ENCODE results near the gene RAB18.
"Not testable (repeated sequence)": the region's sequence is repeated elsewhere in the genome, so short reads cannot be mapped to it uniquely, and the experiment has no call there.

RAB18 gene

DNA sequence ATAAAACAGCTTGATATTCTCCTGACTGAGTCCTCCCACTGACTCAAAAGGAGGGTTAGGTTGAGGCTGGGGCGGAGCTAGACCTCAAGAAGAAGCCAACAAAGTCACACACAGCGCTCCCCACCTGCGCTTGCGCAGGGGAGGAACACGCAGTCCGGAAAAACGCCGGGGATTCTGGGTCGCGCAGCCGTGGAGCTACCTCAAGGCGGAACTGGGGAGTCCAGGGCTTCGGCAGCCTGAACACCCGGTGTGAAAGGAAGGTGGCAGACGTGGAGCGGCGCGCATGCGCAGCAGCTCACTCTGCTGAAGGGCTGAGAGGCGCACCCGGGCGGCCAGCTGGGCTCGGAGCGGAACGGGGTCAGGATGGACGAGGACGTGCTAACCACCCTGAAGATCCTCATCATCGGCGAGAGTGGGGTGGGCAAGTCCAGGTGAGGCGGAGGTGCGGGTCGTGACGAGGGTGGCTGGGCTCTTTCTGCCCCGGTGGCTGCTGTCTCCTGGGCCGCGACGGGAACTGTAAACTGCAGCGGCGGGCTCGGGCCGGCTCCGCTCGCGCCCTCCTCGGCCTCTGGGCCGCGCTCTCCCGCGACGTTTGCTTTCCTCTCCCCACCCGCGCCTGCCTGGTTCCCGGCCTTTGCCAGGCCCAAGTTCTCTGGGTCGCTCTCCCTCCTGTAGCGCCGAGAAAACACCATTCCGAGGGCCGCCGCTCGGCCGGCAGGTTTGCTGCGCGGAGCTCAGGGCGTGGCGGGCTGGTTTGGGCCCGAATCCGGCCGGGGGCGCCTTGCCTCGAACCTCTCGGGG is at the start of gene RAB18:
RAB18 (plus strand) TSS at position 298 of the 801 bp plus-strand sequence; CDS start at position 364, 66 bp downstream.
- DNase-seq (ENCODE audit: low spot score) = peak; percentile 94

DNA sequence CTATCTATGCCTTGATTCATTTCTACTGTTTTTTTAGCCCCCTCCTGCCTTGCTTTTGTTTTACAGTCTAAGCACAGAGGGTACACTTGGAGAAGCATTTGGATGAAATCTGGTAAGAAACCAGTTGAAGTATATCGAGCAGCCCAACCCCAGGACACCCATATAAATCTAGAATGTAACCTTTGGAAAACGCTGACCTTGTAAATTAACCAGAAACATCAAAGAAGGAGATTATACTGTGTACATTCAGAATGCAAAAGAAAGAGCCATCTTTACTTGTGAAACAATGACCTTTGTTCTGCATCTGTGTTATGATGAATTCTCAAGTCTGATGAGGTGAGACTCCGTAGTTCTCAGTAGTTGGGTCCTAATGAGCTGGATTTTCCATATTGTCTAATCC is 49.3 kb upstream of the RAB18 start:
- DNase-seq (ENCODE audit: low spot score) = no peak

DNA sequence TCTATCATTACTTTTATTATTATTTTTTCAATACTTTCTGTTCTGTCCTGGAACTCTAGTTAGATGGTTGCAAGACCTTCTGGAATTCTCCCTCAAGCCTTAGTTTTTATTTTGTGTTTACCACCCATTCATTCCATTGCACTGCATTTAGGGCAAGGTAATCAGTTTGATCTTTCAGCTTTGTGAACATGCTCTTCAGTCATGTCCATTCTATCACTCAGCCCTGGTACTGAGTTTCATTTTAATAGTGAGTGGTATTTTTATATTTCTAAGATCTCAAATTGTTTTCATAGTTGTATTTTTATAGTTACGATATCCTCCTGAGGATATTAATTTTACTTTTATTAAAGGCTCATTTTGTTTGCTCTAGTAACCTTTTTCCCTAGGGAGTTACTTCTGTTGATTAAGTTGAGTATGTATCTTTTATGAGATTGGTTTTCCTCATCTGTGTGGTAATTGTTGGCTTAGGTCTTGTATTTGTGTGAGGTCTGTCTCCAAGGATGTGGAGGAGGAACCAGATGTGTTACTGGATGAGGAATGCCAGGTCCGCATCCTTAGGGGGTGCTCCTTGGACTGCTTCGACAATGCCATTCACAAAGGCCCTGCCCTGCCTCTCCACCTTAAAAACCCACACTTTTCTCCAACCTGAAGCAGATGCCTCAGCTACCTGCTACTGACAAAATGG is 46.7 kb upstream of the RAB18 start:
- DNase-seq (ENCODE audit: low spot score) = no peak

DNA sequence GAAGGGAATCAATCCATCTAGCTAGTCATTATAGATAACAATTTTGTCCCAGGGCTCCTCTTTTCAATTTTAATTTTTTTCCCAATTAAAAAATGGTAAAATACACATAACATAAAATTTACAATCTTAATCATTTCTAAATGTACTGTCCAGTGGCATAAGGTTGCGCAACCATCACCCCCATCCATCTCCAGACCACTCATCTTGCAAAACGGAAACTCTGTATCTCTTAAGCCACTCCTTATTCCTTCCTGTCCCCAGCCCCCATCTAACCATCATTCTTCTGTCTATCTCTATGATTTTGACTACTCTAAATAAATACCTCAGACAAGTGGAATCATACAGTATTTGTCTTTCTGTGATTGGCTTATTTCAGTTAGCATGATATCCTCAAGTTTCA is 46.1 kb upstream of the RAB18 start:
- DNase-seq (ENCODE audit: low spot score) = no peak

DNA sequence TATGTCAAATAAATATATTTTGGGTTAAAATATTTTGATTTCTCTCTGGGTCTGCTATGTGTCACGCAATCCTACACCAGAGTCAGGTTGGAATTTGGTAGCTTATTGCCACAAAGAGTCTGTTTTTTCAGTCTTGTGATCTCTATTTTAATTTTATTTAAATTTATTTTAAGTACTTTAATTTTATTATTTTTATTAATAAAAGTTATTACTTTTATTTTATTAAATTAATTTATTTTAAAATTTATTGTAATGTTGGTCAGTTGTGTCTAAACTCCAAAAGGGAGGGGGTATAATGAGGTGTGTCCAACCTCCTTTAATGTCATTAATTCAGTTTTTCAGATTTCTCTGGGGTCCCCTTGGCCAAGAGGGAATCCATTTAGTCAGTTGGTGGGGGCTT is 42.8 kb upstream of the RAB18 start:
- no peak for DNase-seq (ENCODE audit: low spot score)

DNA sequence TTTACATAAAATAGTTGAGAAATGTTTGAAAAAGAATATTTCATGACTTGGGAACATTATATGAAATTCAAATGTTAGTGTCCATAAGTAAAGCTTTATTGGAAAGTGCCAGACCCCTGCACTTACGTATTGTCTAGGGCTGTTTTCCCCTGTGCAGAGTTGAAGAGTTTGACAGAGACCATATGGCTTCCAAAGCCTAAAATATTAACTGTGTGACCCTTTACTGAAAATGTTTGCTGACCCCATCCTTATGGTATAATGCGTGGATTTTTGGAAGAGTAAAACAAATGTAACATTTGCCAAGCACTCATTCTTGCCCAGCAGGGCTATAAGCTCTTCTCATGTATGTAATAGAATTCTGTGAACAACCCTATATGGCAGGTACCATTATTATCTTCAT is 40.1 kb upstream of the RAB18 start:
- no peak for DNase-seq (ENCODE audit: low spot score)

DNA sequence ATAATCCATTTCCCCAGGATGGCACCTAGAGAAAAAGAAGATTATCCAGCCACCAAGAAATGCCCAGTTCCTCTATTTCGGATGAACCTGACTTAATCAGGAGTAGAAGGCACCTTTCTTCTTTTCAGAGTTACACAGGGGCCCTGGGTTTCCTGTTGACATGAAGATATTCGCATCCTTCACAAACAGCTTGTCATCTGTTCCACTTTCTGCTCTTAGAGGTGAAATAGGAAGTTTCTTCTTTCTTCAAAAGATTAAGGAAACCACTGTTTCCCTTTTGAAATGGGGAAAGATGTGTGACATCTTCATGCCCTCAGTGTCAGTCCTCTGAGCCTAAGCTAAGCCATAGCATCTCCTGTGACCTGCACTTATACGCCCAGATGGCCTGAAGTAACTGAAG is 39.1 kb upstream of the RAB18 start:
- no peak for DNase-seq (ENCODE audit: low spot score)

DNA sequence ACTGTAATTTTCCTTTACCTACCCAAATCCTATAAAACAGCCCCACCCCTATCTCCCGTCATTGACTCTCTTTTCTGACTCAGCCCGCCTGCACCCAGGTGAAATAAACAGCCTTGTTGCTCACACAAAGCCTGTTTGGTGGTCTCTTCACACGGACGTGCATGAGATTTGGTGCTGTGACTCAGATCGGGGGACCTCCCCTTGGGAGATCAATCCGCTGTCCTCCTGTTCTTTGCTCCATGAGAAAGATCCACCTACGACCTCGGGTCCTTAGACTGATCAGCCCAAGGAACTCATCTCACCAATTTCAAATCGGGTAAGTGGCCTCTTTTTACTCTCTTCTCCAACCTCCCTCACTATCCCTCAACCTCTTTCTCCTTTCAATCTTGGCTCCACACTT is 38.5 kb upstream of the RAB18 start:
- DNase-seq (ENCODE audit: low spot score) = not testable (repeated sequence)

DNA sequence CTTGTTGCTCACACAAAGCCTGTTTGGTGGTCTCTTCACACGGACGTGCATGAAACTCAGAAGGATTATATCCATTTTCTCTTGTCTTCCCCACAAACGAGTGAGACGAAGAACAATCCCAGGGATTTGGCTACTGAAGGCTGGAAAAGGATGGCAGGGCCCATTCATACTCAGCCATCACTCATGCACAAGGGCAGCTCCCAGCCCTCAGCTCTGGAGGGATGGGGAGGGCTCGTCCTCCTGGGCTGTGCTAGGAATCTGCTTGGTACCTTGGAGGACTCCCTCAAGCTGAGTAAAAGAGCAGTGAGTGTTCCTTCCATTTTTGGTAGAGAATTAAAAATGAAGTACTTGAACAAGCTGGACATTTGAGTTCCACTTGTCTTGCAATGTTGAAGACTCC is 33.2 kb upstream of the RAB18 start:
- DNase-seq (ENCODE audit: low spot score) = no peak

DNA sequence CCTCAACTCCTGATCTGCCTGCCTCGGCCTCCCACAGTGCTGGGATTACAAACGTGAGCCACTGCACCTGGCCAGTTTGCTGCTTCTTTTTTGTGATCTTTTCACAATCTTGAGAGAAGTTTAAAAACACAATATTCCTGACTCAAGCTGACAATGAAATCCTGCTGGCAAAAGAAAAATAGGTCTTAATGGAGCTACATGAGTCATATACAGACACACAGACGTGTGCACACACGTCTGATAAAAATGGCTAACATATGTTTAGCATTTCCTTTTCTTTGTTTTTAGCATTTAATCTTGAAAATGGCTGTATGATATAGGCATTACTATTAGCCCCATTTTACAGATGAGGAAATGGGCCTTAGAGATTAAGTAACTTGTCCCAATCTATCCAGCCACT is 29.4 kb upstream of the RAB18 start:
- no peak for DNase-seq (ENCODE audit: low spot score)

DNA sequence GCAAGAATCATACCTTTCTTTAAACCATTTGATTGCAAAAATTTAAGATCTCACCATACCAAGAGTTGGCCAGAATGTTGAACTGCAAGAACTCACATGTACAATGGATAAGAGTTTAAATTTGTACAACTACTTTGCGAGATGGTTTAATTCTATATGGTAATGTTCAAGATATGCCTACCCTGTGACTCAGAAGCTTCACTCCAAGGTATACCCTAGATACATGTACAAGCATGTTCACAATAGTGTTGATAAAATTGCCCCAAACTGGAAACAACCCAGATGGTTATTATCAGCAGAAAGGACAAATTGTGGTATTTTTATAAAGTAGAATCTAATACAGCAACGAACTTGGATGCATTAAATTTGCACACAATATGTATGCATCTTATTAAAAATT is 25.1 kb upstream of the RAB18 start:
- no peak for DNase-seq (ENCODE audit: low spot score)

DNA sequence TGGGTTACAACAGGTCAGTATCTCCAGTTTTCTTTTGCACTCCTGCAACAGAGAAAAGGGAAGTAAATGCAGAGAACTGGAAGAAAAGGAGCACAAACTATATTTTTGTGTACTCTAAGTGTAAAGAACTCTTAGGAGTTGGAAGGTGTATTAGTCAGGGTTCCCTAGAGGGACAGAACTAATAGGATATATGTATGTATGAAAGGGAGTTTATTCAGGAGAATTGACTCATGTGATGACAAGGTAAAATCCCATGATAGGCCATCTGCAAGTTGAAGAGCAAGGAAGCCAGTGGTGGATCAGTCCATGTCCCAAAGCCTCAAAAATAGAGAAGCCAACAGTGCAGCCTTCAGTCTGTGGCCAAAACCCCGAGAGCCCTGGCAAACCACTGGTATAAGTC is 22.6 kb upstream of the RAB18 start:
- DNase-seq (ENCODE audit: low spot score) = no peak

DNA sequence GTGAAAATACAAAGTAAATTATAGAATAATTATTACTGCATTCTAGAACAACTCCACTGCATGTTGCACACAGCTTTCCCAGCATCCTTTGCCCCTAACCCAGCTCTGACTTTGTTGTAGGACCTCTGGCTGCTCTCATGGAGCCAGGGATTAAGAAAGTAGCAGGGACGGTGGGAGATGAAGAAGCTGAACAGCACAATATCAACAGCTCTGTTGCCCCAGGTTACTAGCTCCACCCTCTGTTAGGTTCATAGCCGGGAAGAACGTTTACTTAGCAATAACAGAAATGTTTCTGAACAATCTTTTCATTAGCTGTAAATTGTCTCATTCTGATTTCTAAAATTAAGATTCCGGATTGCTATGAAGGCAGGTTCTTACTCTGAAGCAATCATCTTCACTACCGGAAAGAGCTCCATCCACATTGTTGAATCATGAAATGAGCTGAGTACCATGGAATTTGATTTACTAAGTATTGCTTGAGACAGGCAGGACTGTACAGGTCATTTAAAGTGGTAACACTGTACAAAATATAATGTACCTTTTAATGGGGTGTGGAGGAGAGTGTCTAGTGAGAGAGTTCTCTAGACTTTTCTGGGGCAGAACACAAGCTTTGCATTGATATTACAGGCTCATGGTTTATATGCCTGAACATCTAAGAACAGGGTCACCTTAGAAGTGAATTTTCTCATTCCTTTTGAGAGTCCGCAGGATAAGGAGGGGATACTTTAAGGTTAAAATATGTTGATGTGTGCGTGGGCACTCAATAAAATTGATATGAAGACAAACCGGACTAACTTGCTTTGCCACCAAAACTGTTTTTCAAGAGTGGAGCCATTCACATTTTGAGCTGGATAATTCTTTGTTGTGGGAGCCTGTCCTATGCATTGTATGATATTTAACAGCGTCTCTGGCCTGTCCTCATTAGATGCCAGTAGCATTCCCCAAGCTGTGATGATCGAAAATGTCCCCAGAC is 20.8 kb upstream of the RAB18 start:
- DNase-seq (ENCODE audit: low spot score) = no peak

DNA sequence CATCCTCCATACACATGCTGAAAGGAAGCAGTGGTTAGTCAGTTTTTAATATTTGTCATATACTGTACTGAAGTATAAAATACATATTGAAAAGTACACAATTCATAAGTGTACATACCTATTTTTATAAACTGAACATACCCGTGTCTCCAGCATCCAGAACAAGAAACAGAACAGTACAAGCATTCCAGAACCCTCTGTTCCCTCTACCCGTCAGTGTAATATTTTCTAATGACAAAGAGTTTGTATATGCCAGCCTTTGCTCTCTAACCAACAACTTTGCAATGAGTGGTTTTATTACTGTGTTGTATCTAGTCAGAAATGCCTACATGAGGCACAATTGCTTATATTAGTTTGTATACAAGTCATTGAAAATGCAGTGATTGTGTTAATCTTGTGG is 18.7 kb upstream of the RAB18 start:
- no peak for DNase-seq (ENCODE audit: low spot score)

DNA sequence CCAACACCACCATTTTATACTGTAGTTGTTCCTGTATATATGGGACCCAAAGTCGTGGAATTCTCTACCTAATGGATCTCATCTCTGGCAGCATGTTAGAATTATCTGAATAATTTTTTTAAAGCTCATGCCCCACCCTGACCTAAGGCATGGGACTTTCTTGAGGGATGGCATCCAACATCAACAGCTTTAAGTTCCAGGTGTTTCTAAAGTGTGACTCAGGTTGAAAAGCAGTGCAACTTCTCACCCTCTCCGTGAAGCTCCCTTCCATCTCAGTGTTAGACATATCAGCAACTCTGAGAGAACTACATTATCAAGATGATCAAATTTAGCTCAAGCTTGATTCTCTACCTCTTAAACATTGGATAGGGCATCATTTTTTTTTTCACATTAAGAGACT is 18.1 kb upstream of the RAB18 start:
- no peak for DNase-seq (ENCODE audit: low spot score)

DNA sequence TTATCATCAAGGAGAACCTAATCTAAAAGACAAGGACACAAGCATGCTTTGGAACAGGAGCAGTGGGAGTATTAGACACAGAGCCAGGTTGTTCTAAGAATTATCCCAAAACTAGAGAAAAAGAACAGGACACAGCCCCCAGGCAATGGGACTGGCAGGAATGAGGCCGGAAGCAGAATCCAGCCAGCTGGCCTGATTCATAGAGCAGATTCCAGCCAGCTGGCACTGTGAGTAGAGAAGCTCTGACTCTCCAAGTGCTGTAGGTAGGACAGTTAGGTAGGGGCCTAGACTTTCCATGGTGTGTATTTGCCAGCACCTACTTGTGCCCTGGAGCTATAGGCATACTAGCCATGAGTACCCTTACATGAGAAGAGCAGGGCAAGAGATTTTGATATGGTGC is 13.3 kb upstream of the RAB18 start:
- no peak for DNase-seq (ENCODE audit: low spot score)

DNA sequence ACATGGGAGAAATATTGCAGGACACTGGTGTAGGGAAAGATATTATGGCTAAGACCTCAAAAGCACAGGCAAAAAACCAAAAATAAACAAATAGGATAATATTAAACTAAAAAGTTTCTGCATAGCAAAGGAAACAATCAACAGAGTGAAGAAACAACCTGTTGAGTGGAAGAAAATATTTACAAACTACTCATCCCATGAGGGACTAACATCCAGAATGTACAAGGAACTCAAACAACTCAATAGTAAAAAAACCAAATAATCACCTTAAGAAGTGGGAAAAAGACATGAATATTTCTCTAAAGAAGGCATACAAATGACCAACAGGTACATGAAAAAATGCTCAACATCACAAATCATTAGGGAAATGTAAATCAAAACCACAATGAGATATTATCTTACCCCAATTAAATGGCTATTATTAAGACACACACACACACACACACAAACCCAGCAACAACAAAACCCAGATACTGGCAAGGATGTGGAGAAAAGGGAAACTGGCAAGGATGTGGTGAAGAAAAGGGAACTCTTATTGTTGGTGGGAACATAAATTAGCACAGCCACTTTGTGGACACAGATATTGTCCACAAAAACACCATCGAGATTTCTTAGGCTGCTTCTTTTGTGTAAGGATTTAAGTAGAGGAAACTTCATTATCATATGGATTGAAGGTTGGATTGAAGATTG is 9.8 kb upstream of the RAB18 start:
- DNase-seq (ENCODE audit: low spot score) = no peak

DNA sequence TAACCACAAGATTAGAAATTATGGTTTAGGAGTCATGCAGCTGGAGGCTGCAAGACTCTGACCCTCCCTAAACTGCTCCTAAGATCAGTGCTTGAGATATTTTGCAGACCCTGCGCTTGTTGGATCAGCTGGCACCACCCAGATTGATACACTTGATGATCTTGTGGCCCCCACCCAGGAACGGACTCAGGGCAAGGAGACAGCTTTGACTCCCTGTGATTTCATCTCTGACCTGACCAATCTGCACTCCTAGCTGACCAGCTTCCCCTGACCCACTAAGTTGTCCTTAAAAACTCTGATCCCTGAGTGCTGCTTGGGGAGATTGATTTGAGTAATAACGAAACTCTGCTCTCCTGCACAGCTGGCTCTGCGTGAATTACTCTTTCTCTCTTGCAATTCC is 8.0 kb upstream of the RAB18 start:
- DNase-seq (ENCODE audit: low spot score) = no peak

DNA sequence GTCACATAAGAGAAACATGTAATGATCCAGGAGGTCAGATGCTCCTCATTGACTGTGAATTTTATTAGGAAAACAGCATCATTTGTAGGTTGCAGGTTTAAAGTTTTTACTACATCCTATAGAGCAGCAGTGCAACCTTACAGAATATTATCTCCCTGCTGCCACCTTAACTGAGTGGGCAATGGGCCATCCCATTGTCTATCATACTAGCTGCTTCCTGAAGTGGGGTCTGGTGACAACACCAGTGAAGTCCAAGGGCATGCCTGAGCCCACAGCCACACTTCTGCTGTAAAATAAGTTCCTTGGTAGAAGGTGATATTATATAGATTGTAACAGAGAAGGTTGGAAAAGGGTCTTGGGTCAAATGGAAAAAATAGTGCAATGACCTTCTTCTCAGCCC is 4.0 kb upstream of the RAB18 start:
- no peak for DNase-seq (ENCODE audit: low spot score)

DNA sequence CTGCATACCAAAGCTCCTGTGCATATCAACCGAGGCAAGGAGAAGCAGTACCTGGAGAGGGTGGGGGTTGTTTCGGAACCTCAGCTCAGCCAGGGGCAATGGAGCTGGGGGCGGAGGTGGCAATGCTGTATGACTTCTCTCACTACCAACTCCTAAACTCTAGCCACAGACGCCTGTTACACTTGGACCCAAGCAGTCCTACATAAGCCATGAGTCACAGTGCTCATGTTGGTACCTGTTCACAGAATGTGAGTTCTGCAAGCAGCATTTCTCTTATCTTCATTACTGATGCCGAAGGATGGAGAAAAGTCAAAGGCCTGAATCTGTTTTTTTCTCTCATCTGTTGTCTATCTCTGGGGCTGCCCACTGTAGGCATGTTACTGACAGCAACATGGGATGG is 3.2 kb upstream of the RAB18 start:
- DNase-seq (ENCODE audit: low spot score) = no peak

DNA sequence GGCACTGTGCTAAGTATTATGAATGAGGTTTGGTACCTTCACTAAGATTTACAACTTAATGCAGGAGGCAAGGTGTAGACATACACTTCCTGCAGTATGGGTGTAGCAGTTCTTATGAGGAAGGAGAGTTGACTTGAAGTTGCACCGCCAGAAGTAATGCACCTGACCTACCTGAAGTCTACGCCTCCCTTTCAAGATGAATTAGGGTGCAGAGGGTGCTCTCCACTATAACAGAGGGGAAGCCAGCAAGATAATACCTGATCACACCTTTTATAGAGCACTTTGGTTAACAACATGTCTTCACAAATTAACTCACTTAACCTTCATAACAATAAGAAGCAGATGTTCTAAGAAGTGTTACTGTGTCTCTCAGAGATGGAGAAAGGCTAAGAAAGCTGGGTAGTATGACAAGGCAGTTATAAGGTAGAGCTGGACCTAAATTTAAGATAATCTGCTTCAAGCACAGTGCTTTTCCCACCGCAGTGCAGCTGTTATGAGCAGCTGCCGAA is 552 bp upstream of the RAB18 start:
- no peak for DNase-seq (ENCODE audit: low spot score)
